H9 (cell line): ENCODE results near the gene CLEC4C. TPM values are rescaled to one million over a fixed set of nuclear protein-coding genes. Genes with fewer than 3 reads are reported as not detected.

Experiments
- DNase-seq: peaks from one replicate; pipeline ENCODE4 v3.0.0-alpha.2; 2017
- H2AFZ ChIP-seq: one replicate; pipeline ENCODE4 v1.6.1; 2013; ENCODE audit warnings: mild to moderate bottlenecking, low read length, control low read depth, moderate library complexity
- H2AK5ac ChIP-seq: 2 replicates; pipeline ENCODE4 v1.6.1; 2013; ENCODE audit warnings: low read length, control low read depth, mixed read lengths; ENCODE audit not compliant: insufficient read length
- H2BK120ac ChIP-seq: one replicate; pipeline ENCODE4 v1.6.1; 2013; ENCODE audit warnings: low read depth, mild to moderate bottlenecking, low read length, control low read depth, inconsistent platforms; ENCODE audit not compliant: poor library complexity, severe bottlenecking
- H2BK12ac ChIP-seq: 2 replicates; pipeline ENCODE4 v1.6.1; 2013; ENCODE audit warnings: low read length, control low read depth, mixed read lengths, low read depth; ENCODE audit not compliant: insufficient read length
- H2BK15ac ChIP-seq: 2 replicates; pipeline ENCODE4 v1.6.1; 2013; ENCODE audit warnings: low read depth, low read length, control low read depth
- H2BK20ac ChIP-seq: one replicate; pipeline ENCODE4 v1.6.1; 2013; ENCODE audit warnings: low read depth, mild to moderate bottlenecking, low read length, control low read depth, inconsistent platforms; ENCODE audit not compliant: poor library complexity, severe bottlenecking
- H2BK5ac ChIP-seq: 2 replicates; pipeline ENCODE4 v1.6.1; 2013; ENCODE audit warnings: low read length, control low read depth, mixed read lengths; ENCODE audit not compliant: insufficient read length
- H3K14ac ChIP-seq: 2 replicates; pipeline ENCODE4 v1.6.1; 2013; ENCODE audit warnings: low read length, control low read depth; ENCODE audit not compliant: insufficient read depth
- H3K18ac ChIP-seq: 2 replicates; pipeline ENCODE4 v1.6.1; 2013; ENCODE audit warnings: low read depth, mild to moderate bottlenecking, mixed read lengths, low read length, control low read depth; ENCODE audit not compliant: insufficient read length
- H3K23ac ChIP-seq: 2 replicates; pipeline ENCODE4 v1.6.1; 2013; ENCODE audit warnings: low read length, control low read depth, mixed read lengths, low read depth; ENCODE audit not compliant: insufficient read length
- H3K23me2 ChIP-seq: 2 replicates; pipeline ENCODE4 v1.6.1; 2013; ENCODE audit warnings: low read depth, mild to moderate bottlenecking, mixed read lengths, low read length, control low read depth; ENCODE audit not compliant: insufficient read length, poor library complexity, severe bottlenecking
- H3K27ac ChIP-seq: 2 replicates; pipeline ENCODE4 v1.5.1; 2013; ENCODE audit warnings: low read length, control low read depth, mixed read lengths, low read depth; ENCODE audit not compliant: insufficient read length
- H3K27me3 ChIP-seq: 2 replicates; pipeline ENCODE4 v1.6.1; 2013; ENCODE audit warnings: low read length, control low read depth, inconsistent platforms; ENCODE audit not compliant: insufficient read depth
- H3K4ac ChIP-seq: 2 replicates; pipeline ENCODE4 v1.6.1; 2013; ENCODE audit warnings: low read depth, mild to moderate bottlenecking, control low read depth, inconsistent platforms, low read length, moderate library complexity
- H3K4me1 ChIP-seq: 2 replicates; pipeline ENCODE4 v1.6.1; 2013; ENCODE audit warnings: low read length, control low read depth, inconsistent platforms; ENCODE audit not compliant: insufficient read depth
- H3K4me2 ChIP-seq: 2 replicates; pipeline ENCODE4 v1.6.1; 2013; ENCODE audit warnings: low read length, control low read depth, mixed read lengths; ENCODE audit not compliant: insufficient read length, insufficient read depth
- H3K56ac ChIP-seq: 2 replicates; pipeline ENCODE4 v1.6.1; 2013; ENCODE audit warnings: low read depth, mild to moderate bottlenecking, mixed read lengths, low read length, control low read depth; ENCODE audit not compliant: insufficient read length
- H3K79me1 ChIP-seq: 2 replicates; pipeline ENCODE4 v1.6.1; 2013; ENCODE audit warnings: low read depth, mild to moderate bottlenecking, moderate library complexity, low read length, control low read depth, inconsistent platforms; ENCODE audit not compliant: insufficient read depth, poor library complexity, severe bottlenecking
- H3K79me2 ChIP-seq: 2 replicates; pipeline ENCODE4 v1.6.1; 2013; ENCODE audit warnings: low read length, control low read depth, inconsistent platforms; ENCODE audit not compliant: insufficient read depth
- H3K9ac ChIP-seq: 2 replicates; pipeline ENCODE4 v1.6.1; 2013; ENCODE audit warnings: low read length, control low read depth, mixed read lengths; ENCODE audit not compliant: insufficient read length; ENCODE audit errors: extremely low read depth
- H3K9me3 ChIP-seq: one replicate; pipeline ENCODE4 v1.6.1; 2013; ENCODE audit warnings: low read depth, low read length, inconsistent platforms; ENCODE audit not compliant: control insufficient read depth
- H3T11ph ChIP-seq: one replicate; pipeline ENCODE4 v1.6.1; 2013; ENCODE audit warnings: mild to moderate bottlenecking, low read length, control low read depth, inconsistent platforms
- H4K20me1 ChIP-seq: one replicate; pipeline ENCODE4 v1.6.1; 2013; ENCODE audit not compliant: control insufficient read depth, insufficient read length, insufficient read depth
- H4K5ac ChIP-seq: 2 replicates; pipeline ENCODE4 v1.6.1; 2013; ENCODE audit warnings: low read depth, mild to moderate bottlenecking, mixed read lengths, low read length, control low read depth; ENCODE audit not compliant: insufficient read length
- H4K8ac ChIP-seq: replicated peaks from 2 replicates; pipeline ENCODE4 v1.6.1; 2013; ENCODE audit warnings: low read length, control low read depth, mixed read lengths, low read depth; ENCODE audit not compliant: insufficient read length
- H4K91ac ChIP-seq: 2 replicates; pipeline ENCODE4 v1.6.1; 2013; ENCODE audit warnings: low read depth, mild to moderate bottlenecking, moderate library complexity, mixed read lengths, low read length, control low read depth; ENCODE audit not compliant: insufficient read length
- H3K27ac Mint-ChIP-seq, 3 experiments: 2 replicates in 2 of 3; 3 replicates in 1 of 3; pipeline ENCODE4 v1.8.0; 2020 to 2021; ENCODE audit warnings: mixed read lengths in 3 of 3, mild to moderate bottlenecking in 1 of 3, moderate library complexity in 1 of 3
- H3K27me3 Mint-ChIP-seq: 2 replicates; pipeline ENCODE4 v1.8.0; 2021; ENCODE audit warnings: low read depth, mild to moderate bottlenecking, moderate library complexity, mixed read lengths
- H3K36me3 Mint-ChIP-seq, 3 experiments: 2 replicates in 2 of 3; 3 replicates in 1 of 3; pipeline ENCODE4 v1.8.0; 2020 to 2021; ENCODE audit warnings: low read depth in 3 of 3, mixed read lengths in 3 of 3; ENCODE audit not compliant: insufficient read depth in 1 of 3
- H3K4me1 Mint-ChIP-seq, 2 experiments: 2 replicates each; pipeline ENCODE4 v1.8.0; 2020; ENCODE audit warnings: mixed read lengths in 2 of 2
- H3K4me3 Mint-ChIP-seq, 2 experiments: 2 replicates in 1 of 2; 3 replicates in 1 of 2; pipeline ENCODE4 v1.8.0; 2020 to 2021; ENCODE audit warnings: mild to moderate bottlenecking in 2 of 2, mixed read lengths in 2 of 2, moderate library complexity in 1 of 2
- H3K9me3 Mint-ChIP-seq, 2 experiments: 2 replicates in 1 of 2; 3 replicates in 1 of 2; pipeline ENCODE4 v1.8.0; 2020; ENCODE audit warnings: mild to moderate bottlenecking in 2 of 2, mixed read lengths in 2 of 2, moderate library complexity in 1 of 2
- CTCF ChIP-seq: fragments of 200-600 bp; sonication (generic); conservative IDR thresholded peaks from 3 replicates; pipeline ENCODE4 v1.8.0; 2021; ENCODE audit warnings: antibody characterized with exemption, mild to moderate bottlenecking
- WGBS: extraction: QIAGEN DNeasy Blood & Tissue Kit; methylation state at CpG from one replicate; pipeline ENCODE4 v1.1.7; 2013; ENCODE audit warnings: missing lambda C conversion rate, low lambda C conversion rate, mixed read lengths; ENCODE audit not compliant: insufficient read length; ENCODE audit errors: extremely low coverage; 5-methylcytosine and 5-hydroxymethylcytosine counted together
- total RNA-seq: library from RNA; stranded (reverse); gene quantifications from 2 replicates; pipeline ENCODE4 v1.2.1, GENCODE V29; 2021

CLEC4C gene
- total RNA-seq, 1 experiment from 2014 or later = 0.26 TPM

- H3K4me2 ChIP-seq = no peak overlapping the region
- no peak overlapping the region for H2AK5ac ChIP-seq
- Mint-ChIP-seq H3K36me3 (no peaks in the 10 kb centered on the region), H3K4me3 (no peak overlapping the region), H3K4me1 (peaks cover 27 to 32% of the 10 kb centered on the region in 2 experiments), H3K9me3 (no peaks in the 10 kb centered on the region; a peak in 2 of 5 replicates), H3K27me3 (no peaks in the 10 kb centered on the region), H3K27ac (no peak overlapping the region)
- no peak overlapping the region for H4K8ac ChIP-seq
- peak; percentile 67 for DNase-seq
- H3K9me3 ChIP-seq = no peaks in the 10 kb centered on the region
- no peak for TF ChIP-seq CTCF
- no peaks in the 10 kb centered on the region for H3K79me2 ChIP-seq
- no peak overlapping the region for H2AFZ ChIP-seq
- no peak overlapping the region for H3K4ac ChIP-seq
- no peak overlapping the region; the same call in 1 of the 2 replicates for H3K14ac ChIP-seq
- no peak overlapping the region for H3T11ph ChIP-seq
- WGBS = no CpG with 5 or more reads among the region's 28 CpGs
- no peaks in the 10 kb centered on the region for H4K20me1 ChIP-seq
- no peak overlapping the region for H2BK15ac ChIP-seq
- no peak overlapping the region for H3K9ac ChIP-seq
- no peak overlapping the region for H4K91ac ChIP-seq
- H3K4me1 ChIP-seq = peaks cover 2% of the 10 kb centered on the region; the same call in 1 of the 2 replicates
- H2BK5ac ChIP-seq = no peak overlapping the region
- no peaks in the 10 kb centered on the region for H3K27me3 ChIP-seq
- H2BK120ac ChIP-seq = no peak overlapping the region
- no peaks in the 10 kb centered on the region for H3K79me1 ChIP-seq
- H3K27ac ChIP-seq = no peak overlapping the region
- H3K23me2 ChIP-seq = no peaks in the 10 kb centered on the region
- no peak overlapping the region for H4K5ac ChIP-seq
- no peak overlapping the region for H2BK12ac ChIP-seq
- H2BK20ac ChIP-seq = no peak overlapping the region
- no peak overlapping the region for H3K18ac ChIP-seq
- H3K56ac ChIP-seq = no peak overlapping the region
- H3K23ac ChIP-seq = no peak overlapping the region
These were observed 34.2 kb downstream of the CLEC4C start for GRCh38 chr12:7712841-7713442.
